ENCODE measurements around the gene NHS.

The NHS gene

GRCh38 chrX:17634542-17635207 is 259.7 kb downstream of the NHS start:
- Histone ChIP-seq H3K4me3 (IDR thresholded peaks at IDR 0.05; ENCODE audit: insufficient read depth, low read depth, low read length) (no peak overlapping the region), H3K79me2 (ENCODE audit: insufficient read depth, low read depth) (no peaks in the 10 kb centered on the region), H3K9ac (no peak overlapping the region), H3K27ac (no peak overlapping the region), H3K4me1 (ENCODE audit: low read depth, poor library complexity, severe bottlenecking) (no peaks in the 10 kb centered on the region), H3K4me2 (no peak overlapping the region), H2AFZ (ENCODE audit: low read depth) (no peak overlapping the region), H4K20me1 (ENCODE audit: insufficient read depth) (no peaks in the 10 kb centered on the region), H3K27me3 (ENCODE audit: insufficient read depth, low read depth) (no peaks in the 10 kb centered on the region), H3K36me3 (ENCODE audit: insufficient read depth) (no peaks in the 10 kb centered on the region)
- no peak for TF ChIP-seq CTCF (conservative IDR thresholded peaks at IDR 0.05; ENCODE audit: low read depth, low read length)

GRCh38 chrX:17635231-17635630 is 260.2 kb downstream of the NHS start:
- H2AFZ ChIP-seq (ENCODE audit: low read depth): no peak overlapping the region
- H3K36me3 ChIP-seq (ENCODE audit: insufficient read depth): no peaks in the 10 kb centered on the region
- H3K27me3 ChIP-seq (ENCODE audit: insufficient read depth, low read depth): no peaks in the 10 kb centered on the region
- no peak overlapping the region for H3K9ac ChIP-seq
- no peak overlapping the region for H3K4me2 ChIP-seq
- no peak for TF ChIP-seq CTCF (conservative IDR thresholded peaks at IDR 0.05; ENCODE audit: low read depth, low read length)
- H3K27ac ChIP-seq: no peak overlapping the region
- no peaks in the 10 kb centered on the region for H4K20me1 ChIP-seq (ENCODE audit: insufficient read depth)
- H3K4me1 ChIP-seq (ENCODE audit: low read depth, poor library complexity, severe bottlenecking): no peaks in the 10 kb centered on the region
- no peak overlapping the region for H3K4me3 ChIP-seq (IDR thresholded peaks at IDR 0.05; ENCODE audit: insufficient read depth, low read depth, low read length)
- H3K79me2 ChIP-seq (ENCODE audit: insufficient read depth, low read depth): no peaks in the 10 kb centered on the region

GRCh38 chrX:17637235-17637634 is 262.2 kb downstream of the NHS start:
- Histone ChIP-seq H4K20me1 (ENCODE audit: insufficient read depth) (no peaks in the 10 kb centered on the region), H3K27ac (no peak overlapping the region), H3K27me3 (ENCODE audit: insufficient read depth, low read depth) (no peaks in the 10 kb centered on the region), H2AFZ (ENCODE audit: low read depth) (no peak overlapping the region), H3K4me3 (IDR thresholded peaks at IDR 0.05; ENCODE audit: insufficient read depth, low read depth, low read length) (no peak overlapping the region), H3K36me3 (ENCODE audit: insufficient read depth) (no peaks in the 10 kb centered on the region), H3K4me1 (ENCODE audit: low read depth, poor library complexity, severe bottlenecking) (no peaks in the 10 kb centered on the region), H3K9ac (no peak overlapping the region), H3K79me2 (ENCODE audit: insufficient read depth, low read depth) (no peaks in the 10 kb centered on the region), H3K4me2 (no peak overlapping the region)
- TF ChIP-seq CTCF (conservative IDR thresholded peaks at IDR 0.05; ENCODE audit: low read depth, low read length): no peak

- Histone ChIP-seq H3K4me3 (IDR thresholded peaks at IDR 0.05; ENCODE audit: insufficient read depth, low read depth, low read length) (no peak overlapping the region), H3K27me3 (ENCODE audit: insufficient read depth, low read depth) (no peaks in the 10 kb centered on the region), H3K27ac (no peak overlapping the region), H3K4me2 (no peak overlapping the region), H3K36me3 (ENCODE audit: insufficient read depth) (no peaks in the 10 kb centered on the region), H4K20me1 (ENCODE audit: insufficient read depth) (no peaks in the 10 kb centered on the region), H2AFZ (ENCODE audit: low read depth) (no peak overlapping the region), H3K9ac (no peak overlapping the region), H3K4me1 (ENCODE audit: low read depth, poor library complexity, severe bottlenecking) (no peaks in the 10 kb centered on the region), H3K79me2 (ENCODE audit: insufficient read depth, low read depth) (no peaks in the 10 kb centered on the region)
- TF ChIP-seq CTCF (conservative IDR thresholded peaks at IDR 0.05; ENCODE audit: low read depth, low read length): no peak
These were observed 263.7 kb downstream of the NHS start for GRCh38 chrX:17638731-17639130.
